ENCODE results near the gene NRL.

DNA sequence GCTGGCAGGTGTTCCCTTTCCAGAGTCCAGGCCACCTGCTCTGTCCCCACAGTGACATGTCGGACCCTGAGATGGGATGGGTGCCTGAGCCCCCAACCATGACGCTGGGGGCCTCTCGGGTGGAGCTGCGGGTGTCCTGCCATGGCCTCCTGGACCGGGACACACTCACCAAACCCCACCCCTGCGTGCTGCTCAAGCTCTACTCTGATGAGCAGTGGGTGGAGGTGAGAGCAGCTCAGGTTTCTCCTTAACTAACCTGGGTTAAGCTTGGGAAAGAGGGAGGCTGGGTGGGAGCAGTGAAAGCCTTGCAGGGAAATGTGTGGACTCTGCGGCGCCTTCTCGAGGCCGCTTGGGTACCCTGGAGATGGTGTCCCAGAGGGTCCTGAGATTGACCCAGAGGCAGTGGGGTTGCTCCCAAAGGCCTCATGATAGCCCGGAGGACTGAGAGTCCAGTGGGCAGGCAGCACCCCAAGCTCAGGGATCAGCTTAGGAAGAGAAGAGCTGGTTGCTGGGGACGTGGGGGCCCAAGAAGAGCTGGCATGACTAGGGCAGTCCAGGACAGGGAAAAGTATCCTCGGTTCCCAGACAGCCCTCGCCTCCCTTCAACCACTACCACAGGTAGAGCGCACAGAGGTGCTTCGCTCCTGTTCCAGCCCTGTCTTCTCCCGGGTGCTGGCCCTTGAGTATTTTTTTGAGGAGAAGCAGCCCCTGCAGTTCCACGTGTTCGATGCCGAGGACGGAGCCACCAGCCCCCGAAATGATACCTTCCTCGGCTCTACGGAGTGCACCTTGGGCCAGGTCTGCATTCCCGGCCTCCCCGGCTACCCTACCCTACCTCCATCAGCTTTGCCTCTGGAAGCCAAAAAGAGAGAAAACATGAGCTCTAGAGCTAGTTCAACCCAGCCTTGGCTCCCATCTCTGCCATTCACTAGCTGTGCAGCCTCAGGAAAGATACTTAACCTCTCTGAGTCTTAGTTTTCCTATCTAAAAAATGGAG is 41.6 kb downstream of the NRL start:
- TF ChIP-seq, protein P1, sequence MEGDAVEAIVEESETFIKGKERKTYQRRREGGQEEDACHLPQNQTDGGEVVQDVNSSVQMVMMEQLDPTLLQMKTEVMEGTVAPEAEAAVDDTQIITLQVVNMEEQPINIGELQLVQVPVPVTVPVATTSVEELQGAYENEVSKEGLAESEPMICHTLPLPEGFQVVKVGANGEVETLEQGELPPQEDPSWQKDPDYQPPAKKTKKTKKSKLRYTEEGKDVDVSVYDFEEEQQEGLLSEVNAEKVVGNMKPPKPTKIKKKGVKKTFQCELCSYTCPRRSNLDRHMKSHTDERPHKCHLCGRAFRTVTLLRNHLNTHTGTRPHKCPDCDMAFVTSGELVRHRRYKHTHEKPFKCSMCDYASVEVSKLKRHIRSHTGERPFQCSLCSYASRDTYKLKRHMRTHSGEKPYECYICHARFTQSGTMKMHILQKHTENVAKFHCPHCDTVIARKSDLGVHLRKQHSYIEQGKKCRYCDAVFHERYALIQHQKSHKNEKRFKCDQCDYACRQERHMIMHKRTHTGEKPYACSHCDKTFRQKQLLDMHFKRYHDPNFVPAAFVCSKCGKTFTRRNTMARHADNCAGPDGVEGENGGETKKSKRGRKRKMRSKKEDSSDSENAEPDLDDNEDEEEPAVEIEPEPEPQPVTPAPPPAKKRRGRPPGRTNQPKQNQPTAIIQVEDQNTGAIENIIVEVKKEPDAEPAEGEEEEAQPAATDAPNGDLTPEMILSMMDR (IDR thresholded peaks at IDR 0.05): no peak
- TF ChIP-seq POLR2A (IDR thresholded peaks at IDR 0.05) (no peak), EP300 (IDR thresholded peaks at IDR 0.05) (no peak), POLR2AphosphoS5 (IDR thresholded peaks at IDR 0.05) (no peak)
